PC-3 (cell line): ENCODE data around the gene TCF12. TPM values are rescaled to one million over a fixed set of nuclear protein-coding genes. Genes with fewer than 3 reads are reported as not detected.

Experiments
- ATAC-seq: fragments of 200-7000 bp; cut with Tn5 transposase; 2 replicates; pipeline ENCODE4 v1.9.1; 2020; ENCODE audit warnings: mild to moderate bottlenecking, moderate library complexity
- BruUV-seq: library from RNA; stranded (reverse); fragments of 400-500 nt; replicated peaks from 2 replicates; lab custom pipeline; 2021; lab: Mats Ljungman, UMichigan
- CTCF ChIA-PET: fragments of 300-600 bp; sonication (Branson Sonifier 250); formaldehyde crosslinking; loops from one replicate; lab custom pipeline; 2022; ENCODE audit warnings: antibody characterized with exemption; lab: Charles Lee
- POLR2A ChIA-PET: fragments of 300-600 bp; sonication (Branson Sonifier 250); formaldehyde crosslinking; loops from one replicate; lab custom pipeline; 2022; ENCODE audit warnings: antibody characterized with exemption; ENCODE audit not compliant: unreplicated experiment; lab: Charles Lee
- DNase-seq: peaks from one replicate; pipeline ENCODE4 v3.0.0-alpha.2; 2015
- H2AFZ ChIP-seq: fragments of 300-600 bp; sonication (generic); 2 replicates; pipeline ENCODE4 v1.6.0; 2016; ENCODE audit warnings: antibody characterized with exemption, low read length
- H3F3A ChIP-seq: fragments of 300-600 bp; sonication (generic); one replicate; pipeline ENCODE4 v1.6.0; 2017; ENCODE audit warnings: antibody characterized with exemption, low read length, control low read depth, mild to moderate bottlenecking; ENCODE audit not compliant: unreplicated experiment
- H3K27ac ChIP-seq: fragments of 300-600 bp; sonication (generic); 2 replicates; pipeline ENCODE4 v1.5.1; 2016; ENCODE audit warnings: mild to moderate bottlenecking, low read length
- H3K27me3 ChIP-seq: fragments of 300-600 bp; sonication (generic); 2 replicates; pipeline ENCODE4 v1.6.1; 2016; ENCODE audit warnings: low read length, mixed read lengths
- H3K36me3 ChIP-seq: fragments of 300-600 bp; sonication (generic); 2 replicates; pipeline ENCODE4 v1.6.1; 2016; ENCODE audit warnings: low read depth, mixed run types, low read length, mixed read lengths
- H3K4me1 ChIP-seq: fragments of 300-600 bp; sonication (generic); 2 replicates; pipeline ENCODE4 v1.5.1; 2016; ENCODE audit warnings: low read length; ENCODE audit not compliant: insufficient read depth
- H3K4me2 ChIP-seq: fragments of 300-600 bp; sonication (generic); 2 replicates; pipeline ENCODE4 v1.6.0; 2016; ENCODE audit warnings: low read length
- H3K4me3 ChIP-seq: fragments of 300-600 bp; sonication (generic); 2 replicates; pipeline ENCODE4 v1.5.1; 2016; ENCODE audit warnings: mild to moderate bottlenecking, low read length, mixed read lengths
- H3K79me2 ChIP-seq: fragments of 300-600 bp; sonication (generic); 2 replicates; pipeline ENCODE4 v1.6.1; 2017; ENCODE audit warnings: low read length, mixed read lengths
- H3K9ac ChIP-seq: fragments of 300-600 bp; sonication (generic); 2 replicates; pipeline ENCODE4 v1.6.0; 2016; ENCODE audit warnings: mild to moderate bottlenecking, low read length
- H3K9me2 ChIP-seq: fragments of 300-600 bp; sonication (generic); replicated peaks from 2 replicates; pipeline ENCODE4 v1.6.1; 2016; ENCODE audit warnings: mixed run types, low read length, mixed read lengths
- H3K9me3 ChIP-seq: fragments of 300-600 bp; sonication (generic); 2 replicates; pipeline ENCODE4 v1.6.1; 2016; ENCODE audit warnings: low read length, mixed read lengths
- H4K20me1 ChIP-seq: fragments of 300-600 bp; sonication (generic); 2 replicates; pipeline ENCODE4 v1.6.1; 2016; ENCODE audit warnings: low read length, mixed read lengths
- CTCF ChIP-seq: fragments of 300-600 bp; sonication (generic); conservative IDR thresholded peaks from 2 replicates; pipeline ENCODE4 v1.5.1; 2017; ENCODE audit warnings: antibody characterized with exemption, low read depth, mild to moderate bottlenecking, low read length
- EZH2 ChIP-seq: fragments of 300-600 bp; sonication (generic); IDR thresholded peaks from one replicate; pipeline ENCODE4 v1.6.1; 2017; ENCODE audit warnings: antibody characterized with exemption, mild to moderate bottlenecking, low read length; ENCODE audit not compliant: unreplicated experiment
- EZH2phosphoT487 ChIP-seq: fragments of 300-600 bp; sonication (generic); IDR thresholded peaks from 2 replicates; pipeline ENCODE4 v1.6.1; 2018; ENCODE audit warnings: mild to moderate bottlenecking, antibody characterized with exemption, low read length, borderline replicate concordance
- intact Hi-C: fragments of 100-400 bp; cut with micrococcal nuclease; formaldehyde crosslinking; loops from 2 replicates; pipeline ENCODE4 v1.9.0; 2023
- total RNA-seq: library from RNA; depleted of rRNA; stranded (reverse); fragments of >200 nt; gene quantifications from 2 replicates; pipeline ENCODE4 v1.2.3, GENCODE V29; 2014

The TCF12 gene
- total RNA-seq, 1 experiment from 2014 or later = 103 TPM

GRCh38 chr15:56988219-56988618 is 69.8 kb downstream of the TCF12 start:
- Histone ChIP-seq H3K27ac (no peak overlapping the region), H3K9me2 (no peaks in the 10 kb centered on the region), H3K36me3 (no peaks in the 10 kb centered on the region), H3K9me3 (no peaks in the 10 kb centered on the region), H3F3A (no peaks in the 10 kb centered on the region), H3K4me3 (no peak overlapping the region), H2AFZ (no peak overlapping the region), H3K27me3 (no peaks in the 10 kb centered on the region), H3K9ac (no peak overlapping the region), H3K79me2 (peaks cover 60% of the 10 kb centered on the region), H3K4me2 (no peak overlapping the region), H4K20me1 (no peaks in the 10 kb centered on the region; the same call in 1 of the 2 replicates), H3K4me1 (peaks cover 32% of the 10 kb centered on the region)
- ATAC-seq (no peak; the same call in 1 of the 2 replicates), DNase-seq (peak; percentile 14)
- TF ChIP-seq EZH2phosphoT487 (no peak), EZH2 (no peak), CTCF (no peak)
- ChIA-PET CTCF (no interaction called here), POLR2A (no interaction called here)
- intact Hi-C loops = loop anchor here (5.0 to 10.0 kb wide), 2 partner anchors 66 to 163 kb away; no protein-coding TSS in a partner anchor
- no TSS peak for BruUV-seq

GRCh38 chr15:56989411-56989924 is 71.0 kb downstream of the TCF12 start:
- H4K20me1 ChIP-seq = no peaks in the 10 kb centered on the region; the same call in 1 of the 2 replicates

More at GRCh38 chr15:56989411-56989924, 71.0 kb downstream of the TCF12 start:
- intact Hi-C loops = loop anchor here (5.0 to 10.0 kb wide), 2 partner anchors 67 to 165 kb away; no protein-coding TSS in a partner anchor
- H3K4me1 ChIP-seq = peaks cover 29% of the 10 kb centered on the region
- TF ChIP-seq CTCF (0 out of 2 replicates have a peak, but pooled peaks have one; percentile 11), EZH2phosphoT487 (no peak), EZH2 (no peak)
- ATAC-seq (no peak), DNase-seq (no peak)
- H3K9me2 ChIP-seq = no peaks in the 10 kb centered on the region
- H3K9me3 ChIP-seq = no peaks in the 10 kb centered on the region
- ChIA-PET POLR2A (no interaction called here), CTCF (no interaction called here)
- H2AFZ ChIP-seq = no peak overlapping the region
- H3K27ac ChIP-seq = no peak overlapping the region
- H3K79me2 ChIP-seq = peaks cover 53% of the 10 kb centered on the region
- H3K27me3 ChIP-seq = no peaks in the 10 kb centered on the region
- no peak overlapping the region for H3K4me2 ChIP-seq
- no peak overlapping the region for H3K9ac ChIP-seq
- BruUV-seq = no TSS peak
- no peaks in the 10 kb centered on the region for H3F3A ChIP-seq
- no peaks in the 10 kb centered on the region for H3K36me3 ChIP-seq
- H3K4me3 ChIP-seq = no peak overlapping the region
